HepG2 (cell line): ENCODE data around the gene STOM. TPM values are rescaled to one million over a fixed set of nuclear protein-coding genes. Genes with fewer than 3 reads are reported as not detected.

ENCODE experiments used
- CREM ChIP-seq, 2 experiments: sonication (generic) in 1 of 2; formaldehyde crosslinking in 1 of 2; IDR thresholded peaks; 2 replicates each; pipeline versions ENCODE4 v1.4.0 to v1.6.1; 2016 to 2020; ENCODE audit warnings: antibody characterized with exemption in 1 of 2, mild to moderate bottlenecking in 1 of 2, missing genetic modification reagents in 1 of 2
- HDAC1 ChIP-seq: sonication (generic); formaldehyde crosslinking; IDR thresholded peaks from 2 replicates; pipeline ENCODE4 v1.5.1; 2020; ENCODE audit warnings: mild to moderate bottlenecking, missing genetic modification reagents
- HNF4G ChIP-seq, 2 experiments: sonication (generic) in 1 of 2; formaldehyde crosslinking in 1 of 2; IDR thresholded peaks; 2 replicates each; pipeline versions ENCODE4 v1.4.0 to v1.6.1; 2011 to 2020; ENCODE audit warnings: borderline replicate concordance in 2 of 2, low read depth in 2 of 2, mild to moderate bottlenecking in 2 of 2, low read length in 1 of 2, missing genetic modification reagents in 1 of 2, moderate library complexity in 1 of 2
- KAT8 ChIP-seq: IDR thresholded peaks from 2 replicates; pipeline ENCODE4 v1.6.1; 2016; ENCODE audit warnings: missing genetic modification reagents, missing compliant biosample characterization
- KDM5A ChIP-seq: fragments of 200-600 bp; sonication (generic); IDR thresholded peaks from 2 replicates; pipeline ENCODE4 v1.7.0; 2018; ENCODE audit warnings: antibody characterized with exemption, mild to moderate bottlenecking, low read length, borderline replicate concordance
- KDM6A ChIP-seq: IDR thresholded peaks from 2 replicates; pipeline ENCODE4 v1.6.1; 2016; ENCODE audit warnings: low read depth
- LCORL ChIP-seq, 2 experiments: fragments of 450-650 bp in 1 of 2; sonication (generic) in 1 of 2; formaldehyde crosslinking in 1 of 2; IDR thresholded peaks; 2 replicates each; pipeline versions ENCODE4 v1.5.0 to v1.6.1; 2017 to 2020; ENCODE audit warnings: antibody characterized with exemption in 1 of 2, missing genetic modification reagents in 1 of 2
- NCOR1 ChIP-seq: fragments of 200-600 bp; sonication (generic); IDR thresholded peaks from 2 replicates; pipeline ENCODE4 v1.7.0; 2017; ENCODE audit warnings: antibody characterized with exemption, low read length, borderline replicate concordance
- PAXIP1 ChIP-seq: sonication (generic); formaldehyde crosslinking; conservative IDR thresholded peaks from 2 replicates; pipeline ENCODE4 v1.4.0; 2020; ENCODE audit warnings: mild to moderate bottlenecking, missing genetic modification reagents, moderate library complexity
- RCOR2 ChIP-seq: IDR thresholded peaks from 2 replicates; pipeline ENCODE4 v1.6.1; 2016; ENCODE audit warnings: missing biosample characterization, missing genetic modification reagents
- SALL1 ChIP-seq: sonication (generic); formaldehyde crosslinking; IDR thresholded peaks from 2 replicates; pipeline ENCODE4 v1.8.0; 2022; ENCODE audit warnings: mild to moderate bottlenecking, missing genetic modification reagents
- SNAI1 ChIP-seq: sonication (generic); formaldehyde crosslinking; IDR thresholded peaks from 2 replicates; pipeline ENCODE4 v1.5.0; 2020; ENCODE audit warnings: mild to moderate bottlenecking, missing genetic modification reagents, borderline replicate concordance
- SNAPC2 ChIP-seq: sonication (generic); formaldehyde crosslinking; IDR thresholded peaks from 2 replicates; pipeline ENCODE4 v1.8.1; 2022; ENCODE audit warnings: mild to moderate bottlenecking, missing genetic modification reagents
- SP5 ChIP-seq: IDR thresholded peaks from 2 replicates; pipeline ENCODE4 v1.6.1; 2016; ENCODE audit warnings: low read depth, borderline replicate concordance
- ZFP82 ChIP-seq: sonication (generic); formaldehyde crosslinking; IDR thresholded peaks from 2 replicates; pipeline ENCODE4 v1.5.1; 2020; ENCODE audit warnings: mild to moderate bottlenecking, missing genetic modification reagents, borderline replicate concordance
- ZNF24 ChIP-seq: fragments of 450-650 bp; IDR thresholded peaks from 2 replicates; pipeline ENCODE4 v1.6.1; 2017; ENCODE audit warnings: antibody characterized with exemption, mild to moderate bottlenecking
- ZNF530 ChIP-seq: sonication (generic); formaldehyde crosslinking; IDR thresholded peaks from 2 replicates; pipeline ENCODE4 v1.5.0; 2020; ENCODE audit warnings: low read depth, mild to moderate bottlenecking, missing genetic modification reagents
- polyA plus RNA-seq, 8 experiments: library from polyadenylated mRNA; depleted of rRNA in 3 of 8; stranded (reverse) in 7 of 8; unstranded in 1 of 8; fragments of >200 nt; fragmentation: Illumina TruSeq in 4 of 8; extraction: Trizol in 4 of 8; gene quantifications; 2 replicates each; pipeline versions ENCODE4 v1.2.1 to v1.2.3, GENCODE V29; 2011 to 2016; ENCODE audit warnings: low read depth in 4 of 8, missing spikeins in 1 of 8, mixed read lengths in 1 of 8; ENCODE audit not compliant: insufficient read depth in 1 of 8
- total RNA-seq, 5 experiments: library from RNA; depleted of rRNA; stranded (reverse); fragments of >200 nt; fragmentation: Illumina TruSeq; extraction: Trizol; gene quantifications; 2 replicates each; pipeline ENCODE4 v1.2.3, GENCODE V29; 2016; ENCODE audit warnings: low read depth in 1 of 5
- TF ChIP-seq, protein P1 (sequence below): sonication (generic); formaldehyde crosslinking; IDR thresholded peaks from 2 replicates; pipeline ENCODE4 v1.4.0; 2020; ENCODE audit warnings: missing genetic modification reagents, mild to moderate bottlenecking, borderline replicate concordance
- TF ChIP-seq, protein P2 (sequence below): sonication (generic); formaldehyde crosslinking; IDR thresholded peaks from 2 replicates; pipeline ENCODE4 v1.4.0; 2020; ENCODE audit warnings: missing genetic modification reagents
- TF ChIP-seq, protein P3 (sequence below): IDR thresholded peaks from 2 replicates; pipeline ENCODE4 v1.6.1; 2012; ENCODE audit warnings: inconsistent platforms

Gene STOM
- total and polyA plus RNA-seq, 2 of the 13 experiments (the other 11 are each of a cell fraction or from before 2014, with no cell fraction given) = 43.6 to 165 TPM

DNA sequence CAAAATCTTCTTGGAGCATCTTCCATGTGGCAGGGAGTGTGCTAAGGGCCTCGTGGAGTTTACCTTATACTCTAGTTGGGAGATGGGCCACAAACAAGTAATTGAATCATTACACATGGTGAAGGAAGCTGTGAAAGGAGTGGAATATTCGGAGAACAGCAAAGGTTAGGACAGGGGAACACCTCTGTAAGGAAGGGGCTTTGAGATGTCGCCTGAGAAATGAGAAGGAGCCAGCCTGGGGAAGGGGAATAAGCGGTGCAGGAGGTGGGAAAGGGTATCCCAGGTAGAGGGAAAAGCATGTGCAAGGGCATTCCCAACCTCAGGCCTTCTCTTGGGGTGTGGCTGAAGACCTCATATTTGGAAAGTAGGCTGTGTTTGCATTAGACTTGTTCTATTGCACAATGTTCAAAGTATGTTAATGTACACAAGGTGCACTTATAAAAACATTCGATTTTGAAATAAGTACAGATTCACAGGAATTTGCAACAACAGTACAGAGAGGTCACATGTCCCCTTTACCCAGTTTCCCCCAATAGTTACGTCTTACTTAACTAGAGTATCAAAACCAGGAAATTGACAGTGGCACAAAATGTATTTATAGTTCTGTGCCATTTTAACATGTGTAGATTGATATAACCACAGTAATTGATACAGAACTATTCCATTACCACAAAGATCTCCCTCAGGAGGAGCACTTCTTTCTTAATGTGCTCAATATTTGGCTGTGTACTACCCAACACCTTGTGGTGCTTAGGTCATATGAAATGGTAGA, 2.4 kb upstream of the STOM start (continued):
- 0 out of 2 replicates have a peak, but pooled peaks have one; percentile 20 for TF ChIP-seq ZFP82 (CRISPR knock-in tag)
- peak; percentile 25; the same call in 1 of the 2 replicates for TF ChIP-seq SNAPC2 (CRISPR knock-in tag)
- TF ChIP-seq ZNF24 = 0 out of 2 replicates have a peak, but pooled peaks have one; percentile 43
- TF ChIP-seq SALL1 = peak; percentile 85
- TF ChIP-seq HDAC1 (CRISPR knock-in tag) = peak; percentile 73
- TF ChIP-seq LCORL (IDR thresholded peaks at IDR 0.05) = 0 out of 2 replicates have a peak, but pooled peaks have one; percentile 58
- TF ChIP-seq LCORL (CRISPR knock-in tag; IDR thresholded peaks at IDR 0.05) = peak; percentile 89
- peak; percentile 48 for TF ChIP-seq RCOR2 (CRISPR knock-in tag)
- TF ChIP-seq, protein P1, sequence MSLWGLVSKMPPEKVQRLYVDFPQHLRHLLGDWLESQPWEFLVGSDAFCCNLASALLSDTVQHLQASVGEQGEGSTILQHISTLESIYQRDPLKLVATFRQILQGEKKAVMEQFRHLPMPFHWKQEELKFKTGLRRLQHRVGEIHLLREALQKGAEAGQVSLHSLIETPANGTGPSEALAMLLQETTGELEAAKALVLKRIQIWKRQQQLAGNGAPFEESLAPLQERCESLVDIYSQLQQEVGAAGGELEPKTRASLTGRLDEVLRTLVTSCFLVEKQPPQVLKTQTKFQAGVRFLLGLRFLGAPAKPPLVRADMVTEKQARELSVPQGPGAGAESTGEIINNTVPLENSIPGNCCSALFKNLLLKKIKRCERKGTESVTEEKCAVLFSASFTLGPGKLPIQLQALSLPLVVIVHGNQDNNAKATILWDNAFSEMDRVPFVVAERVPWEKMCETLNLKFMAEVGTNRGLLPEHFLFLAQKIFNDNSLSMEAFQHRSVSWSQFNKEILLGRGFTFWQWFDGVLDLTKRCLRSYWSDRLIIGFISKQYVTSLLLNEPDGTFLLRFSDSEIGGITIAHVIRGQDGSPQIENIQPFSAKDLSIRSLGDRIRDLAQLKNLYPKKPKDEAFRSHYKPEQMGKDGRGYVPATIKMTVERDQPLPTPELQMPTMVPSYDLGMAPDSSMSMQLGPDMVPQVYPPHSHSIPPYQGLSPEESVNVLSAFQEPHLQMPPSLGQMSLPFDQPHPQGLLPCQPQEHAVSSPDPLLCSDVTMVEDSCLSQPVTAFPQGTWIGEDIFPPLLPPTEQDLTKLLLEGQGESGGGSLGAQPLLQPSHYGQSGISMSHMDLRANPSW (CRISPR knock-in tag) = no peak
- TF ChIP-seq NCOR1 = peak; percentile 84; the same call in 1 of the 2 replicates
- peak; percentile 76; the same call in 1 of the 2 replicates for TF ChIP-seq HNF4G (IDR thresholded peaks at IDR 0.05; ENCODE audit: borderline replicate concordance, low read depth, low read length)
- TF ChIP-seq HNF4G (CRISPR knock-in tag; IDR thresholded peaks at IDR 0.05; ENCODE audit: borderline replicate concordance, low read depth) = no peak
- TF ChIP-seq KDM5A = no peak
- TF ChIP-seq KAT8 (CRISPR knock-in tag) = peak; percentile 68
- peak; percentile 50; the same call in 1 of the 2 replicates for TF ChIP-seq KDM6A (CRISPR knock-in tag)
- TF ChIP-seq ZNF530 = no peak
- peak; percentile 79 for TF ChIP-seq SP5 (CRISPR knock-in tag)
- TF ChIP-seq CREM (IDR thresholded peaks at IDR 0.05) = peak; percentile 74
- TF ChIP-seq CREM (CRISPR knock-in tag; IDR thresholded peaks at IDR 0.05) = no peak
- peak; percentile 84 for TF ChIP-seq PAXIP1 (CRISPR knock-in tag)
- TF ChIP-seq SNAI1 (CRISPR knock-in tag) = no peak
- TF ChIP-seq, protein P2, sequence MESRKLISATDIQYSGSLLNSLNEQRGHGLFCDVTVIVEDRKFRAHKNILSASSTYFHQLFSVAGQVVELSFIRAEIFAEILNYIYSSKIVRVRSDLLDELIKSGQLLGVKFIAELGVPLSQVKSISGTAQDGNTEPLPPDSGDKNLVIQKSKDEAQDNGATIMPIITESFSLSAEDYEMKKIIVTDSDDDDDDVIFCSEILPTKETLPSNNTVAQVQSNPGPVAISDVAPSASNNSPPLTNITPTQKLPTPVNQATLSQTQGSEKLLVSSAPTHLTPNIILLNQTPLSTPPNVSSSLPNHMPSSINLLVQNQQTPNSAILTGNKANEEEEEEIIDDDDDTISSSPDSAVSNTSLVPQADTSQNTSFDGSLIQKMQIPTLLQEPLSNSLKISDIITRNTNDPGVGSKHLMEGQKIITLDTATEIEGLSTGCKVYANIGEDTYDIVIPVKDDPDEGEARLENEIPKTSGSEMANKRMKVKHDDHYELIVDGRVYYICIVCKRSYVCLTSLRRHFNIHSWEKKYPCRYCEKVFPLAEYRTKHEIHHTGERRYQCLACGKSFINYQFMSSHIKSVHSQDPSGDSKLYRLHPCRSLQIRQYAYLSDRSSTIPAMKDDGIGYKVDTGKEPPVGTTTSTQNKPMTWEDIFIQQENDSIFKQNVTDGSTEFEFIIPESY (CRISPR knock-in tag) = no peak
- TF ChIP-seq, protein P3, sequence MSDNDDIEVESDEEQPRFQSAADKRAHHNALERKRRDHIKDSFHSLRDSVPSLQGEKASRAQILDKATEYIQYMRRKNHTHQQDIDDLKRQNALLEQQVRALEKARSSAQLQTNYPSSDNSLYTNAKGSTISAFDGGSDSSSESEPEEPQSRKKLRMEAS = 0 out of 2 replicates have a peak, but pooled peaks have one; percentile 53
